Caco-2 (cell line): ENCODE data around the gene SMPDL3A. TPM values are rescaled to one million over a fixed set of nuclear protein-coding genes. Genes with fewer than 3 reads are reported as not detected.

Experiments
- BruUV-seq: library from RNA; stranded (reverse); fragments of 400-500 nt; replicated peaks from 2 replicates; lab custom pipeline; 2021; lab: Mats Ljungman, UMichigan
- CTCF ChIA-PET: fragments of 300-600 bp; sonication (Branson Sonifier 250); formaldehyde crosslinking; loops from one replicate; lab custom pipeline; 2022; ENCODE audit warnings: antibody characterized with exemption; lab: Charles Lee
- POLR2A ChIA-PET: fragments of 300-600 bp; sonication (Branson Sonifier 250); formaldehyde crosslinking; loops from one replicate; lab custom pipeline; 2022; ENCODE audit warnings: antibody characterized with exemption; lab: Charles Lee
- DNase-seq, 2 experiments: peaks; one replicate each; pipeline versions ENCODE4 v3.0.0 to v3.0.0-alpha.2; 2020 to 2022
- H3K27me3 ChIP-seq: replicated peaks from 2 replicates; pipeline ENCODE4 v1.6.0; 2011; ENCODE audit warnings: low read length; ENCODE audit not compliant: control insufficient read depth, insufficient read depth
- H3K36me3 ChIP-seq: 2 replicates; pipeline ENCODE4 v1.5.1; 2011; ENCODE audit warnings: low read length; ENCODE audit not compliant: control insufficient read depth, insufficient read depth
- H3K4me1 ChIP-seq: fragments of 250-450 bp; sonication (Bioruptor Pico); 2 replicates; pipeline ENCODE4 v1.5.1; 2020; ENCODE audit warnings: mild to moderate bottlenecking
- H3K4me3 ChIP-seq: 2 replicates; pipeline ENCODE4 v1.5.1; 2011; ENCODE audit warnings: low read depth, mild to moderate bottlenecking, control low read depth, low read length
- H3K9me3 ChIP-seq: fragments of 250-450 bp; sonication (Bioruptor Pico); 2 replicates; pipeline ENCODE4 v1.5.1; 2020; ENCODE audit warnings: mild to moderate bottlenecking, moderate library complexity
- H3K27ac Mint-ChIP-seq: one replicate; pipeline ENCODE4 v1.8.0; 2022; ENCODE audit warnings: mixed read lengths; ENCODE audit not compliant: unreplicated experiment
- H3K27me3 Mint-ChIP-seq: one replicate; pipeline ENCODE4 v1.8.0; 2022; ENCODE audit warnings: mixed read lengths; ENCODE audit not compliant: insufficient read depth, unreplicated experiment
- H3K36me3 Mint-ChIP-seq: one replicate; pipeline ENCODE4 v1.8.0; 2022; ENCODE audit warnings: mild to moderate bottlenecking, mixed read lengths; ENCODE audit not compliant: insufficient read depth, unreplicated experiment
- H3K4me1 Mint-ChIP-seq: one replicate; pipeline ENCODE4 v1.8.0; 2022; ENCODE audit warnings: low read depth, mixed read lengths; ENCODE audit not compliant: unreplicated experiment
- H3K4me3 Mint-ChIP-seq: one replicate; pipeline ENCODE4 v1.8.0; 2022; ENCODE audit warnings: mild to moderate bottlenecking, moderate library complexity, mixed read lengths; ENCODE audit not compliant: unreplicated experiment
- H3K9me3 Mint-ChIP-seq: one replicate; pipeline ENCODE4 v1.8.0; 2022; ENCODE audit warnings: mixed read lengths; ENCODE audit not compliant: unreplicated experiment
- CTCF ChIP-seq, 2 experiments: fragments of 200-600 bp in 1 of 2; IDR thresholded peaks; 1 replicate in 1 of 2; 2 replicates in 1 of 2; pipeline versions ENCODE4 v1.5.1 to v1.8.0; 2011 to 2022; ENCODE audit warnings: antibody characterized with exemption in 1 of 2, control low read depth in 1 of 2, inconsistent platforms in 1 of 2, low read depth in 1 of 2, low read length in 1 of 2, mild to moderate bottlenecking in 1 of 2, moderate library complexity in 1 of 2; ENCODE audit not compliant: insufficient read depth in 1 of 2, severe bottlenecking in 1 of 2, unreplicated experiment in 1 of 2
- intact Hi-C: fragments of 100-400 bp; cut with micrococcal nuclease; formaldehyde crosslinking; loops from one replicate; pipeline ENCODE4 v1.10.0; 2022; ENCODE audit not compliant: unreplicated experiment
- total RNA-seq: library from RNA; stranded (reverse); gene quantifications from 2 replicates; pipeline ENCODE4 v1.2.3, GENCODE V29; 2022

SMPDL3A gene
- total RNA-seq, 1 experiment from 2014 or later = 21.7 TPM

DNA sequence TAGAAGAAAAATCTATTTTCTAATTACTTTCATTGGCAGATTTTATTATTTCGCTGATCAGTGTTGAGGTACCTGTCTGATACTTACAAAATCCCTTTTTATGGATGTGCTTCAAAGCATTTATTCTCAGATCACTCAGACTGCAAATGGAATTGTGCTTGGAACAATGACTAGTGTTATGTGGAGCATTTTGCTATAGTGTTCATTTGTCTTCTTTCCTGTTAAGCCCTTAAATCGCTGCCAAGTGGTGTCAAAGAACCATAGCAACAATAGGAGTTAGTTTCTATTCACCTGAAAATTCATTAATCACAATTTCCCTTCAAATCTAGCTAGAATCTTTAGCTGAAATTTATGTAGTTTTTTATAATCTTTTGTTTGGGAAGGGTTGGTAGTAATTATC, 29.8 kb downstream of the SMPDL3A start:
- H3K27ac Mint-ChIP-seq = no peak overlapping the region
- POLR2A ChIA-PET = no interaction called here
- H3K4me3 Mint-ChIP-seq = no peak overlapping the region
- peaks cover 4% of the 10 kb centered on the region for H3K4me1 Mint-ChIP-seq
- BruUV-seq = no TSS peak
- DNase-seq = no peak
- no peaks in the 10 kb centered on the region for H3K27me3 Mint-ChIP-seq
- Histone ChIP-seq H3K36me3 (no peaks in the 10 kb centered on the region), H3K27me3 (no peaks in the 10 kb centered on the region), H3K9me3 (no peaks in the 10 kb centered on the region), H3K4me3 (no peak overlapping the region), H3K4me1 (no peaks in the 10 kb centered on the region)
- CTCF ChIA-PET = no interaction called here
- intact Hi-C loops = no loop called here
- H3K9me3 Mint-ChIP-seq = no peaks in the 10 kb centered on the region
- no peaks in the 10 kb centered on the region for H3K36me3 Mint-ChIP-seq
- TF ChIP-seq CTCF (IDR thresholded peaks at IDR 0.05; ENCODE audit: insufficient read depth in 1 of 2, low read depth in 1 of 2, low read length in 1 of 2, severe bottlenecking in 1 of 2, unreplicated experiment in 1 of 2) = no peak

GRCh38 chr6:122821095-122821494, 32.0 kb downstream of the SMPDL3A start:
- no peak overlapping the region for H3K4me3 ChIP-seq
- ChIA-PET POLR2A (no interaction called here), CTCF (no interaction called here)
- intact Hi-C loops = no loop called here
- BruUV-seq = no TSS peak
- no peaks in the 10 kb centered on the region for H3K9me3 ChIP-seq
- Mint-ChIP-seq H3K36me3 (no peaks in the 10 kb centered on the region), H3K27ac (no peak overlapping the region), H3K4me3 (no peak overlapping the region), H3K4me1 (peaks cover 4% of the 10 kb centered on the region), H3K9me3 (no peaks in the 10 kb centered on the region), H3K27me3 (no peaks in the 10 kb centered on the region)
- DNase-seq = no peak
- H3K36me3 ChIP-seq = no peaks in the 10 kb centered on the region
- H3K4me1 ChIP-seq = no peaks in the 10 kb centered on the region
- TF ChIP-seq CTCF (IDR thresholded peaks at IDR 0.05; ENCODE audit: insufficient read depth in 1 of 2, low read depth in 1 of 2, low read length in 1 of 2, severe bottlenecking in 1 of 2, unreplicated experiment in 1 of 2) = no peak
- no peaks in the 10 kb centered on the region for H3K27me3 ChIP-seq

- H3K27me3 ChIP-seq = no peaks in the 10 kb centered on the region
- Mint-ChIP-seq H3K27me3 (no peaks in the 10 kb centered on the region), H3K4me1 (no peaks in the 10 kb centered on the region), H3K9me3 (peaks cover 9% of the 10 kb centered on the region), H3K36me3 (no peaks in the 10 kb centered on the region), H3K4me3 (no peak overlapping the region), H3K27ac (no peak overlapping the region)
- no peak for DNase-seq
- ChIA-PET CTCF (no interaction called here), POLR2A (no interaction called here)
- no peaks in the 10 kb centered on the region for H3K9me3 ChIP-seq
- TF ChIP-seq CTCF (IDR thresholded peaks at IDR 0.05; ENCODE audit: insufficient read depth in 1 of 2, low read depth in 1 of 2, low read length in 1 of 2, severe bottlenecking in 1 of 2, unreplicated experiment in 1 of 2) = no peak
- no peaks in the 10 kb centered on the region for H3K4me1 ChIP-seq
- intact Hi-C loops = no loop called here
- no peaks in the 10 kb centered on the region for H3K36me3 ChIP-seq
- no TSS peak for BruUV-seq
- H3K4me3 ChIP-seq = no peak overlapping the region
These were observed 36.1 kb downstream of the SMPDL3A start for GRCh38 chr6:122825163-122825562.
